Lower leg skin (tissue), 4 donors: Measurements from ENCODE around the gene PITPNM3. TPM values are rescaled to one million over a fixed set of nuclear protein-coding genes. Genes with fewer than 3 reads are reported as not detected.

Experiments
- DNase-seq, 2 donors: peaks; one replicate each; pipeline ENCODE4 v3.0.0-alpha.2; 2019; ENCODE audit warnings: low spot score in 2 of 2
- H3K4me3 ChIP-seq: fragments of 200-600 bp; sonication (generic); 2 replicates; pipeline ENCODE4 v1.5.1; 2017; ENCODE audit warnings: mild to moderate bottlenecking, low read depth; ENCODE audit not compliant: poor library complexity, severe bottlenecking
- POLR2A ChIP-seq, 2 donors: fragments of 450-650 bp; IDR thresholded peaks; one replicate each; pipeline ENCODE4 v1.6.1; 2016 to 2017; ENCODE audit warnings: antibody characterized with exemption in 2 of 2, mild to moderate bottlenecking in 1 of 2, moderate library complexity in 1 of 2
- WGBS, 2 donors: methylation state at CpG; one replicate each; pipeline ENCODE4 v1.1.5; 2018; 5-methylcytosine and 5-hydroxymethylcytosine counted together
- intact Hi-C: fragments of 100-400 bp; cut with DNase I; formaldehyde crosslinking; loops from one replicate; pipeline ENCODE4 v1.15.0; 2023; ENCODE audit warnings: low total_unique reads
- total RNA-seq, 4 donors: library from RNA; depleted of rRNA; stranded (reverse); fragments of >200 nt; gene quantifications; one replicate each; pipeline ENCODE4 v1.1.0, GENCODE V29; 2016
- TF ChIP-seq, protein P1 (sequence below), 3 donors: fragments of 450-650 bp; IDR thresholded peaks; one replicate each; pipeline ENCODE4 v1.5.1; 2016; ENCODE audit warnings: antibody characterized with exemption in 3 of 3, mild to moderate bottlenecking in 3 of 3, moderate library complexity in 2 of 3

The PITPNM3 gene
- total RNA-seq, 4 donors from 2014 or later, result 11.9 to 19.5 (median 16.3) TPM

GRCh38 chr17:6425407-6425806 lies 130.9 kb downstream of the PITPNM3 start:
- no peak overlapping the region for H3K4me3 ChIP-seq
- intact Hi-C loops, result loop anchor here (10.0 kb wide), 1 partner anchor 1181 kb away; no protein-coding TSS in a partner anchor
- 83 to 85% methylated on average over 18 of the region's 18 CpGs for WGBS, 2 donors
- DNase-seq, result no peak
- TF ChIP-seq, protein P1, sequence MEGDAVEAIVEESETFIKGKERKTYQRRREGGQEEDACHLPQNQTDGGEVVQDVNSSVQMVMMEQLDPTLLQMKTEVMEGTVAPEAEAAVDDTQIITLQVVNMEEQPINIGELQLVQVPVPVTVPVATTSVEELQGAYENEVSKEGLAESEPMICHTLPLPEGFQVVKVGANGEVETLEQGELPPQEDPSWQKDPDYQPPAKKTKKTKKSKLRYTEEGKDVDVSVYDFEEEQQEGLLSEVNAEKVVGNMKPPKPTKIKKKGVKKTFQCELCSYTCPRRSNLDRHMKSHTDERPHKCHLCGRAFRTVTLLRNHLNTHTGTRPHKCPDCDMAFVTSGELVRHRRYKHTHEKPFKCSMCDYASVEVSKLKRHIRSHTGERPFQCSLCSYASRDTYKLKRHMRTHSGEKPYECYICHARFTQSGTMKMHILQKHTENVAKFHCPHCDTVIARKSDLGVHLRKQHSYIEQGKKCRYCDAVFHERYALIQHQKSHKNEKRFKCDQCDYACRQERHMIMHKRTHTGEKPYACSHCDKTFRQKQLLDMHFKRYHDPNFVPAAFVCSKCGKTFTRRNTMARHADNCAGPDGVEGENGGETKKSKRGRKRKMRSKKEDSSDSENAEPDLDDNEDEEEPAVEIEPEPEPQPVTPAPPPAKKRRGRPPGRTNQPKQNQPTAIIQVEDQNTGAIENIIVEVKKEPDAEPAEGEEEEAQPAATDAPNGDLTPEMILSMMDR (IDR thresholded peaks at IDR 0.05), result no peak
- no peak for TF ChIP-seq POLR2A (IDR thresholded peaks at IDR 0.05)

DNA sequence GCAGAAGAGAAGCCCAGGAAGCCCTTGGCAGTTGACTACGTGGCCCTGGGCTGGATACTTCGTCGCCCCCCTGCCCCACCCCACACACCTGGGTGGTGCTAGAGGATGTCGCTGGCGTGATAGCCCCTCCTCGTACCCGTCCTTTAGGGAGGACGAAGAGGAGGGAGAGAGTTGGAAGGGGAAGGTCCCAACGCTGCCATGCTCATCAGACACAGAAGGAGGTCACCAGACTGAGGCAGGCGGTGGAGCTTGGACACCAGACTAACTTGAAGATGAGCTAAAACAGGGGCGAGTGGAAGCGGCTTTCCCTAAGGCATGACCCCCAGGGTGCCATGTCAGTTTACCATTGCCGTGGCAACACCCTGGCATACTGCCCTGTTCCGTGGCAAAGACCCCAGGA lies 132.4 kb downstream of the PITPNM3 start:
- no peak for DNase-seq
- WGBS, 2 donors, result 59 to 60% methylated on average over 14 of the region's 14 CpGs
- H3K4me3 ChIP-seq, result no peak overlapping the region
- no peak for TF ChIP-seq POLR2A (IDR thresholded peaks at IDR 0.05)
- TF ChIP-seq, protein P1 (IDR thresholded peaks at IDR 0.05), result no peak
- intact Hi-C loops, result loop anchor here (10.0 kb wide), 1 partner anchor 1179 kb away; no protein-coding TSS in a partner anchor

GRCh38 chr17:6422654-6423241 lies 133.6 kb downstream of the PITPNM3 start:
- H3K4me3 ChIP-seq, result no peak overlapping the region
- no peak for DNase-seq
- 58 to 62% methylated on average over 13 of the region's 13 CpGs for WGBS, 2 donors
- intact Hi-C loops, result loop anchor here (10.0 kb wide), 1 partner anchor 1178 kb away; no protein-coding TSS in a partner anchor
- TF ChIP-seq POLR2A (IDR thresholded peaks at IDR 0.05), result no peak

DNA sequence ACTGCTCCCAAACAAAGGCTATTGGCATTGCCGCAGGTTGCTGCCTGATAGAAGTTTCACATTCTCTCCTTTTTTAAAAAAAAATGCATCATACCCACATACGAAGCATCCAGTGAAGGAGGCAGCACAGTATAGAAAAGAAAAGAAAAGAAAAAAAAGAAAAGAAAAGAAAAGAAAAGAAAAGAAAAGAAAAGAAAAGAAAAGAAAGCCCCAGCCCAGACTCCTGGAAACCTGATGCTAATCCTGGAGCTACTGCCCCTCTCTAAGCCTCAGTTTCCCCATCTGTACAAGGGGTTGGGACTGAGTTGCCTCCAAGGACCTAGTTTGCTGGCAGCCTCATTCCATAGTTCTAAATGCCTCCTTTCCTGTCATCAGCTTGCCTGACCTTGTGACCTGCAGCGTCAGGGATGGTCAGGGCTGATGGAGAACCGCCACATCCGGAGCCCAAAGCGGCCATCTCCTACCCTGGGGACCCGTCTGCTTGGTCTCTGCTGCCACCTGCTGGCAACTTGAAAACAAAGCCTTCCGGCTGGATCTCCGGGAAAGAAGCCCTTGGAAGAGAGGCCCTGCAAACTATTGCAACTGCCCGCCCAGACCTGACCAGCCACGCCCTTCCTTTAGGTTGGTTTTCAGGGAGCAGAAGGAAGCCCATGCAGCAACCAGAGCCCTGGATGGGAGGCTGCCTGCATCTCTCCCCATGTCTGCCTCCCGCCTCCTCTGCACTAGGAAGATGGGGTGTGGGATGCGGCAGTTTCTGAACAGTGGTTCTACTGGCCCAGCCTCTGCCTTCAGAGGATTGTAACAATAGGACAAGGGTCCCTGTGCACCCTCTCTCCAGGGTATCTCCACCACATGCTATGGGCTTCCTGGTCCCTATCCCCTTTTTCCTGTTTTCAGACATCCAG lies 134.4 kb downstream of the PITPNM3 start:
- intact Hi-C loops, result loop anchor here (2.0 to 10.0 kb wide), 2 partner anchors 833 to 1177 kb away; no protein-coding TSS in a partner anchor
- WGBS, 2 donors, result 26 to 28% methylated on average over 11 to 13 of the region's 13 CpGs
- TF ChIP-seq POLR2A (IDR thresholded peaks at IDR 0.05), result no peak
- TF ChIP-seq, protein P1 (IDR thresholded peaks at IDR 0.05), result no peak
- DNase-seq, result peak; percentile 66 to 95
- H3K4me3 ChIP-seq, result no peak overlapping the region

DNA sequence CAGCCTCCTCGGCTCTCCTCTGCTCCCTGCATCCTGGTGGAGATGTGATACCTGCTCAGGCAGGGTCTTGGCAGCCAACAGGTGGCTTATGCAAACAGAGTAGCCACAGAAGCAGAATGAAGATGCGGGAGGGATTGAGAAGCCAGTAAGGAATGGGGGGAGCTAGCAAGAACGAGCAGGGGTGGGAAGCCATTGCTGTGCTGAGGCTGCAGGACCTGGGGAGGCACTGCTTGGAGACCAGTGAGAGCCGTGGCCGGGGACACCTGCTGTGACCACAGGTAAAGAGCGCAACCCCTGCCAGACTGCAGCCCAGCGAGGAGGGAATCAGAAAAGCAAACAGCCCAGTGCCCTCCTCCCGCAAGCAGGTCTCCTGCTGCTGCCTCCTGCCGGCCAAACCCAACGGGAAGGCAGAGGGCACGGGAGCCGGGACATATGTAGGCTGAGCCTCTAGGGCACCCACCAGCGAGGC lies 136.1 kb downstream of the PITPNM3 start:
- WGBS, 2 donors, result 16 to 25% methylated on average over 13 of the region's 13 CpGs
- no peak for DNase-seq

More for the DNA sequence above, 136.1 kb downstream of the PITPNM3 start:
- intact Hi-C loops, result loop anchor here (2.0 to 10.0 kb wide), 2 partner anchors 831 to 1175 kb away; no protein-coding TSS in a partner anchor
- TF ChIP-seq POLR2A (IDR thresholded peaks at IDR 0.05), result no peak
- TF ChIP-seq, protein P1 (IDR thresholded peaks at IDR 0.05), result no peak
- H3K4me3 ChIP-seq, result no peak overlapping the region
